Neural cell (in vitro differentiated cells): ENCODE results near the gene SLC25A26. TPM values are rescaled to one million over a fixed set of nuclear protein-coding genes. Genes with fewer than 3 reads are reported as not detected.

Source experiments
- H2AFZ ChIP-seq: fragments of 200-600, 300-800 bp; sonication (generic), shearing (Covaris generic); 2 replicates; pipeline ENCODE4 v1.6.0; 2014; ENCODE audit warnings: low read depth, mild to moderate bottlenecking, antibody characterized with exemption, low read length, moderate library complexity
- H3F3A ChIP-seq: fragments of 200-600 bp; shearing (Covaris generic); 2 replicates; pipeline ENCODE4 v1.6.1; 2016; ENCODE audit warnings: mild to moderate bottlenecking, moderate library complexity, mixed read lengths, antibody characterized with exemption, low read length; ENCODE audit not compliant: insufficient read depth, poor library complexity, severe bottlenecking
- H3K27ac ChIP-seq: fragments of 200-600, 300-800 bp; sonication (generic), shearing (Covaris generic); 2 replicates; pipeline ENCODE4 v1.5.1; 2014; ENCODE audit warnings: mild to moderate bottlenecking, low read length, moderate library complexity
- H3K27me3 ChIP-seq: fragments of 300-800, 200-600 bp; sonication (generic), shearing (Covaris generic); 2 replicates; pipeline ENCODE4 v1.6.0; 2014; ENCODE audit warnings: mild to moderate bottlenecking, low read depth, low read length, moderate library complexity; ENCODE audit not compliant: insufficient read depth
- H3K36me3 ChIP-seq: fragments of 300-800, 200-600 bp; sonication (generic), shearing (Covaris generic); 2 replicates; pipeline ENCODE4 v1.5.1; 2014; ENCODE audit warnings: mild to moderate bottlenecking, antibody characterized with exemption, low read length, moderate library complexity; ENCODE audit not compliant: insufficient read depth
- H3K4me2 ChIP-seq: fragments of 300-800, 200-600 bp; sonication (generic), shearing (Covaris generic); 2 replicates; pipeline ENCODE4 v1.6.0; 2014; ENCODE audit warnings: mild to moderate bottlenecking, low read length
- H3K4me3 ChIP-seq: fragments of 300-800, 200-600 bp; sonication (generic), shearing (Covaris generic); 2 replicates; pipeline ENCODE4 v1.5.1; 2014; ENCODE audit warnings: mild to moderate bottlenecking, low read length, moderate library complexity
- H3K79me2 ChIP-seq: fragments of 200-600 bp; shearing (Covaris generic); replicated peaks from 2 replicates; pipeline ENCODE4 v1.6.0; 2014; ENCODE audit warnings: mild to moderate bottlenecking, low read length, moderate library complexity; ENCODE audit not compliant: insufficient read depth
- H3K9ac ChIP-seq: fragments of 300-800, 200-600 bp; sonication (generic), shearing (Covaris generic); 2 replicates; pipeline ENCODE4 v1.6.1; 2016; ENCODE audit warnings: mild to moderate bottlenecking, low read length, mixed read lengths
- H3K9me2 ChIP-seq: fragments of 200-600 bp; shearing (Covaris generic); 2 replicates; pipeline ENCODE4 v1.6.1; 2016; ENCODE audit warnings: mild to moderate bottlenecking, low read length, mixed read lengths; ENCODE audit not compliant: insufficient read depth
- H3K9me3 ChIP-seq: fragments of 200-600, 300-800 bp; sonication (generic), shearing (Covaris generic); 2 replicates; pipeline ENCODE4 v1.6.1; 2016; ENCODE audit warnings: mild to moderate bottlenecking, mixed run types, low read length, moderate library complexity, mixed read lengths
- H4K20me1 ChIP-seq: fragments of 200-600 bp; shearing (Covaris generic); 2 replicates; pipeline ENCODE4 v1.6.1; 2016; ENCODE audit warnings: mild to moderate bottlenecking, mixed run types; ENCODE audit not compliant: insufficient read depth
- EP300 ChIP-seq: fragments of 450-650 bp; conservative IDR thresholded peaks from 2 replicates; pipeline ENCODE4 v1.6.1; 2014; ENCODE audit warnings: antibody characterized with exemption, mild to moderate bottlenecking, moderate library complexity; ENCODE audit not compliant: poor library complexity, severe bottlenecking
- EZH2 ChIP-seq: fragments of 200-600, 300-800 bp; shearing (Covaris generic), sonication (generic); IDR thresholded peaks from 2 replicates; pipeline ENCODE4 v1.6.1; 2014; ENCODE audit warnings: antibody characterized with exemption, low read length, borderline replicate concordance, mild to moderate bottlenecking; ENCODE audit not compliant: insufficient read depth, poor library complexity, severe bottlenecking
- MXI1 ChIP-seq: fragments of 450-650 bp; conservative IDR thresholded peaks from 2 replicates; pipeline ENCODE4 v1.6.1; 2014; ENCODE audit warnings: antibody characterized with exemption, mild to moderate bottlenecking; ENCODE audit not compliant: poor library complexity, severe bottlenecking
- POLR2AphosphoS5 ChIP-seq: IDR thresholded peaks from 2 replicates; pipeline ENCODE4 v1.6.1; 2012
- RAD21 ChIP-seq: fragments of 450-650 bp; conservative IDR thresholded peaks from 2 replicates; pipeline ENCODE4 v1.6.1; 2014; ENCODE audit warnings: antibody characterized with exemption, mild to moderate bottlenecking, moderate library complexity
- SMC3 ChIP-seq: fragments of 450-650 bp; conservative IDR thresholded peaks from 2 replicates; pipeline ENCODE4 v1.6.1; 2014; ENCODE audit warnings: antibody characterized with exemption, mild to moderate bottlenecking, moderate library complexity; ENCODE audit not compliant: poor library complexity
- TAF1 ChIP-seq: IDR thresholded peaks from 2 replicates; pipeline ENCODE4 v1.6.1; 2012; ENCODE audit warnings: low read depth
- polyA plus RNA-seq: library from polyadenylated mRNA; depleted of rRNA; stranded (reverse); fragments of >200 nt; gene quantifications from 2 replicates; pipeline ENCODE4 v1.2.3, GENCODE V29; 2014
- TF ChIP-seq, protein P1 (sequence below): IDR thresholded peaks from 2 replicates; pipeline ENCODE4 v1.6.1; 2012; ENCODE audit warnings: borderline replicate concordance
- TF ChIP-seq, protein P2 (sequence below): fragments of 450-650 bp; IDR thresholded peaks from 2 replicates; pipeline ENCODE4 v1.5.1; 2014; ENCODE audit warnings: antibody characterized with exemption, mild to moderate bottlenecking, moderate library complexity; ENCODE audit not compliant: poor library complexity, severe bottlenecking

Gene SLC25A26
- polyA plus RNA-seq, 1 donor from 2014 or later, result 21.0 TPM

DNA sequence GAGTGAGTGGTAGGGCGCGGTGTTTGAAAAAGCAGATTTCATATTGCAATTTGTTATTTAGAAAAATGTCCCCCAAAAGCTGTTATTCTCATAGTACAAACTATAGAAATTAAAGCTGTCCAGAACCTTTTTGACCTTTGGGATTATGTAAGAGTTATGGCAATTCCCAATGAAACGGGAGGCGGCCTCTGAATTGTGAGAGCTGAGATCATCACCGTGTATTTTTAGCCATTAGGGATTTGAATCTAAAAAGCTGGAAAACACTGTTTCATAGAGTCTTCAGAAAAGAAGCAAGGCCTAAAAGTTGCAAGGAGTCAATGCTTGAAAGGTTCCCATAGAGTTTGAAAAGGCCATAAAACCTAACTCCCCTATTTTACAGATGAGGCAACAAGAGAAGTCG lies 38.6 kb upstream of the SLC25A26 start:
- Histone ChIP-seq H3K4me2 (no peak overlapping the region), H3K9me3 (no peaks in the 10 kb centered on the region), H3K27ac (no peak overlapping the region), H3F3A (no peaks in the 10 kb centered on the region), H3K4me3 (no peak overlapping the region), H3K27me3 (no peaks in the 10 kb centered on the region), H3K36me3 (no peaks in the 10 kb centered on the region), H4K20me1 (no peaks in the 10 kb centered on the region), H3K79me2 (no peaks in the 10 kb centered on the region), H3K9me2 (no peaks in the 10 kb centered on the region), H2AFZ (no peak overlapping the region), H3K9ac (no peak overlapping the region)
- no peak for TF ChIP-seq MXI1
- no peak for TF ChIP-seq EP300
- TF ChIP-seq, protein P1, sequence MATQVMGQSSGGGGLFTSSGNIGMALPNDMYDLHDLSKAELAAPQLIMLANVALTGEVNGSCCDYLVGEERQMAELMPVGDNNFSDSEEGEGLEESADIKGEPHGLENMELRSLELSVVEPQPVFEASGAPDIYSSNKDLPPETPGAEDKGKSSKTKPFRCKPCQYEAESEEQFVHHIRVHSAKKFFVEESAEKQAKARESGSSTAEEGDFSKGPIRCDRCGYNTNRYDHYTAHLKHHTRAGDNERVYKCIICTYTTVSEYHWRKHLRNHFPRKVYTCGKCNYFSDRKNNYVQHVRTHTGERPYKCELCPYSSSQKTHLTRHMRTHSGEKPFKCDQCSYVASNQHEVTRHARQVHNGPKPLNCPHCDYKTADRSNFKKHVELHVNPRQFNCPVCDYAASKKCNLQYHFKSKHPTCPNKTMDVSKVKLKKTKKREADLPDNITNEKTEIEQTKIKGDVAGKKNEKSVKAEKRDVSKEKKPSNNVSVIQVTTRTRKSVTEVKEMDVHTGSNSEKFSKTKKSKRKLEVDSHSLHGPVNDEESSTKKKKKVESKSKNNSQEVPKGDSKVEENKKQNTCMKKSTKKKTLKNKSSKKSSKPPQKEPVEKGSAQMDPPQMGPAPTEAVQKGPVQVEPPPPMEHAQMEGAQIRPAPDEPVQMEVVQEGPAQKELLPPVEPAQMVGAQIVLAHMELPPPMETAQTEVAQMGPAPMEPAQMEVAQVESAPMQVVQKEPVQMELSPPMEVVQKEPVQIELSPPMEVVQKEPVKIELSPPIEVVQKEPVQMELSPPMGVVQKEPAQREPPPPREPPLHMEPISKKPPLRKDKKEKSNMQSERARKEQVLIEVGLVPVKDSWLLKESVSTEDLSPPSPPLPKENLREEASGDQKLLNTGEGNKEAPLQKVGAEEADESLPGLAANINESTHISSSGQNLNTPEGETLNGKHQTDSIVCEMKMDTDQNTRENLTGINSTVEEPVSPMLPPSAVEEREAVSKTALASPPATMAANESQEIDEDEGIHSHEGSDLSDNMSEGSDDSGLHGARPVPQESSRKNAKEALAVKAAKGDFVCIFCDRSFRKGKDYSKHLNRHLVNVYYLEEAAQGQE, result no peak
- no peak for TF ChIP-seq EZH2
- TF ChIP-seq, protein P2, sequence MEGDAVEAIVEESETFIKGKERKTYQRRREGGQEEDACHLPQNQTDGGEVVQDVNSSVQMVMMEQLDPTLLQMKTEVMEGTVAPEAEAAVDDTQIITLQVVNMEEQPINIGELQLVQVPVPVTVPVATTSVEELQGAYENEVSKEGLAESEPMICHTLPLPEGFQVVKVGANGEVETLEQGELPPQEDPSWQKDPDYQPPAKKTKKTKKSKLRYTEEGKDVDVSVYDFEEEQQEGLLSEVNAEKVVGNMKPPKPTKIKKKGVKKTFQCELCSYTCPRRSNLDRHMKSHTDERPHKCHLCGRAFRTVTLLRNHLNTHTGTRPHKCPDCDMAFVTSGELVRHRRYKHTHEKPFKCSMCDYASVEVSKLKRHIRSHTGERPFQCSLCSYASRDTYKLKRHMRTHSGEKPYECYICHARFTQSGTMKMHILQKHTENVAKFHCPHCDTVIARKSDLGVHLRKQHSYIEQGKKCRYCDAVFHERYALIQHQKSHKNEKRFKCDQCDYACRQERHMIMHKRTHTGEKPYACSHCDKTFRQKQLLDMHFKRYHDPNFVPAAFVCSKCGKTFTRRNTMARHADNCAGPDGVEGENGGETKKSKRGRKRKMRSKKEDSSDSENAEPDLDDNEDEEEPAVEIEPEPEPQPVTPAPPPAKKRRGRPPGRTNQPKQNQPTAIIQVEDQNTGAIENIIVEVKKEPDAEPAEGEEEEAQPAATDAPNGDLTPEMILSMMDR, result no peak
- TF ChIP-seq TAF1, result no peak
- TF ChIP-seq RAD21, result no peak
- no peak for TF ChIP-seq SMC3
- no peak for TF ChIP-seq POLR2AphosphoS5

DNA sequence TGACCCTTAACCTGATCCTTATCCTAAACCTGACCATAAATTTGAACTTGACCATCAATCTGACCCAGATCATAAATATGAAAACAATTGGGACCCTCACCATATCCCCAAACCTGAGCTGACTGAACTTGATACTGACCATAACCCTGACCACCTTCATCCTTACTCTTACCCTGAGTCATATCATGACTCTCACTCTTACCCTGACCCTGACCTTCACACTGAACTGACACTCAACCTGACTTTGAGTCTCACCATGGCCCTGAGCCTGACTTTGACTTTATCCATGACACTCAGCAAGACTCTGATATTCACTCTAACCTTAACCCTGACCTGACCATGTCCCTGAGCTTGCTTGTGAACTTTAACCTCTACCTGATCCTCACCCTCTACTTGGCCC lies 34.3 kb upstream of the SLC25A26 start:
- H3F3A ChIP-seq, result no peaks in the 10 kb centered on the region
- TF ChIP-seq, protein P1, result no peak
- TF ChIP-seq MXI1 (no peak), RAD21 (no peak), POLR2AphosphoS5 (no peak), TAF1 (no peak), SMC3 (no peak), EZH2 (no peak), EP300 (no peak)
- TF ChIP-seq, protein P2, result no peak

More for the DNA sequence above, 34.3 kb upstream of the SLC25A26 start:
- Histone ChIP-seq H3K27me3 (no peaks in the 10 kb centered on the region), H2AFZ (no peak overlapping the region), H3K4me2 (no peak overlapping the region), H4K20me1 (no peaks in the 10 kb centered on the region), H3K9me3 (no peaks in the 10 kb centered on the region), H3K27ac (no peak overlapping the region), H3K9me2 (no peaks in the 10 kb centered on the region), H3K9ac (no peak overlapping the region), H3K4me3 (no peak overlapping the region), H3K79me2 (no peaks in the 10 kb centered on the region), H3K36me3 (no peaks in the 10 kb centered on the region)
